Hepatocyte (in vitro differentiated cells): Measurements from ENCODE around the gene PRSS27. TPM values are rescaled to one million over a fixed set of nuclear protein-coding genes. Genes with fewer than 3 reads are reported as not detected.
"Not testable (repeated sequence)": the region's sequence is repeated elsewhere in the genome, so short reads cannot be mapped to it uniquely, and the experiment has no call there.

Source experiments
- DNase-seq: peaks from one replicate; pipeline ENCODE4 v3.0.0-alpha.2; 2016; ENCODE audit warnings: low spot score
- H2AFZ ChIP-seq: fragments of 200-600 bp; sonication (generic); 2 replicates; pipeline ENCODE4 v1.6.0; 2016; ENCODE audit warnings: antibody characterized with exemption, mild to moderate bottlenecking
- H3K27ac ChIP-seq: fragments of 200-600 bp; sonication (generic); 2 replicates; pipeline ENCODE4 v1.5.1; 2016; ENCODE audit warnings: mild to moderate bottlenecking
- H3K27me3 ChIP-seq: fragments of 200-600 bp; sonication (generic); 2 replicates; pipeline ENCODE4 v1.6.1; 2016
- H3K36me3 ChIP-seq: fragments of 200-600 bp; sonication (generic); replicated peaks from 2 replicates; pipeline ENCODE4 v1.5.1; 2016; ENCODE audit warnings: low read depth; ENCODE audit not compliant: insufficient read depth
- H3K4me1 ChIP-seq: fragments of 200-600 bp; sonication (generic); 2 replicates; pipeline ENCODE4 v1.5.1; 2016; ENCODE audit warnings: mild to moderate bottlenecking, moderate library complexity; ENCODE audit not compliant: insufficient read depth
- H3K4me2 ChIP-seq: fragments of 200-600 bp; sonication (generic); 2 replicates; pipeline ENCODE4 v1.6.0; 2016
- H3K4me3 ChIP-seq: fragments of 200-600 bp; sonication (generic); 2 replicates; pipeline ENCODE4 v1.5.1; 2016; ENCODE audit warnings: mild to moderate bottlenecking
- H3K79me2 ChIP-seq: fragments of 200-600 bp; sonication (generic); 2 replicates; pipeline ENCODE4 v1.6.0; 2017; ENCODE audit warnings: mild to moderate bottlenecking
- H3K9me2 ChIP-seq: fragments of 200-600 bp; sonication (generic); replicated peaks from 2 replicates; pipeline ENCODE4 v1.6.0; 2017; ENCODE audit warnings: mild to moderate bottlenecking; ENCODE audit not compliant: insufficient read depth
- H3K9me3 ChIP-seq: fragments of 200-600 bp; sonication (generic); 2 replicates; pipeline ENCODE4 v1.5.1; 2016; ENCODE audit warnings: low read depth, mild to moderate bottlenecking
- H4K20me1 ChIP-seq: fragments of 200-600 bp; sonication (generic); 2 replicates; pipeline ENCODE4 v1.6.0; 2016; ENCODE audit warnings: mild to moderate bottlenecking; ENCODE audit not compliant: insufficient read depth, poor library complexity, severe bottlenecking
- CTCF ChIP-seq: fragments of 200-600 bp; sonication (generic); IDR thresholded peaks from 2 replicates; pipeline ENCODE4 v1.5.1; 2016; ENCODE audit warnings: antibody characterized with exemption, mild to moderate bottlenecking; ENCODE audit not compliant: poor library complexity
- EZH2 ChIP-seq: fragments of 200-600 bp; sonication (generic); IDR thresholded peaks from 2 replicates; pipeline ENCODE4 v1.6.1; 2016; ENCODE audit warnings: antibody characterized with exemption, mild to moderate bottlenecking, borderline replicate concordance
- EZH2phosphoT487 ChIP-seq: fragments of 200-600 bp; sonication (generic); IDR thresholded peaks from one replicate; pipeline ENCODE4 v1.6.1; 2018; ENCODE audit warnings: antibody characterized with exemption, mild to moderate bottlenecking, low read depth, moderate library complexity; ENCODE audit not compliant: unreplicated experiment, severe bottlenecking
- WGBS: methylation state at CpG from one replicate; pipeline ENCODE4 v1.1.6; 2016; ENCODE audit warnings: low lambda C conversion rate; ENCODE audit errors: missing lambda C conversion rate; 5-methylcytosine and 5-hydroxymethylcytosine counted together
- polyA plus RNA-seq: library from polyadenylated mRNA; unstranded; fragments of >200 nt; fragmentation: Nextera tagmentation; extraction: Ambion mirVana; gene quantifications from 2 replicates; pipeline ENCODE4 v1.2.1, GENCODE V29; 2016
- total RNA-seq: library from RNA; depleted of rRNA; stranded (reverse); fragments of >200 nt; gene quantifications from 2 replicates; pipeline ENCODE4 v1.2.3, GENCODE V29; 2014

The PRSS27 gene
- total and polyA plus RNA-seq, 2 experiments from 2014 or later = 1.4 TPM

- not testable (repeated sequence) for H3K9me2 ChIP-seq, H3K4me3 ChIP-seq, H3K27ac ChIP-seq, H3K36me3 ChIP-seq, H3K4me1 ChIP-seq, H3K27me3 ChIP-seq, H3K9me3 ChIP-seq, H2AFZ ChIP-seq, H4K20me1 ChIP-seq
- Histone ChIP-seq H3K79me2 (peaks cover 19% of the 10 kb centered on the region), H3K4me2 (peak overlapping the region; percentile 65)
- peak; percentile 62 for TF ChIP-seq CTCF
- peak; percentile 75 for DNase-seq
- 15% methylated on average over 15 of the region's 15 CpGs for WGBS
These were observed 50.0 kb downstream of the PRSS27 start for GRCh38 chr16:2670017-2670416.

GRCh38 chr16:2669587-2669986 lies 50.4 kb downstream of the PRSS27 start:
- not testable (repeated sequence) for H3K4me3 ChIP-seq, DNase-seq, H3K36me3 ChIP-seq, H4K20me1 ChIP-seq, H2AFZ ChIP-seq, H3K4me1 ChIP-seq, H3K27ac ChIP-seq, H3K9me2 ChIP-seq, H3K27me3 ChIP-seq, H3K9me3 ChIP-seq
- Histone ChIP-seq H3K4me2 (peak overlapping the region; percentile 65), H3K79me2 (peaks cover 19% of the 10 kb centered on the region)
- WGBS = 86% methylated on average over 10 of the region's 10 CpGs

GRCh38 chr16:2666671-2667070 lies 53.4 kb downstream of the PRSS27 start:
- H3K4me1 ChIP-seq, H4K20me1 ChIP-seq, H3K9me3 ChIP-seq, H3K9me2 ChIP-seq, H3K36me3 ChIP-seq, H2AFZ ChIP-seq, DNase-seq, H3K4me3 ChIP-seq, H3K27ac ChIP-seq, H3K4me2 ChIP-seq, H3K27me3 ChIP-seq: not testable (repeated sequence)
- H3K79me2 ChIP-seq = peaks cover 10% of the 10 kb centered on the region
- 91% methylated on average over 7 of the region's 7 CpGs for WGBS

DNA sequence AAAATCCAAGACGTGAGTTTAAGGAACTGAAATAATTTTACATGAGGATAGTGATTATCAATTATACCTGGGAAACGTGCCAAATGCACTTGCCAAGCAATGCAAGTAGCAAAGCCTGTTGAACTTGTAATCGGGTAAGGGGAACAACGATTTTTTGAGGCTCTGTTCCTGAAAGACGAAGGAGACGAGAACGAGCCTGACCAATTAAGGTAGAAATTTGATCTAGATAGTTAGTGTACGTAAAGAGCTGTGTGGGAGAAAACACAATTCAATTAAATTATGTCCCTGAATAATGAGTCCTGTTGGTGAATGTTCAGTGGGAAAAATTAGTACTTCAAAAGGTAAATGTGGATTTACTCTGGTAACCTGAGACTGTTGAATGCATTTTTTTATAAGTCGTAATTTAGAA lies 55.4 kb downstream of the PRSS27 start:
- Histone ChIP-seq H3K4me2 (no peak overlapping the region), H3K27ac (no peak overlapping the region), H3K9me3 (no peaks in the 10 kb centered on the region), H3K79me2 (no peaks in the 10 kb centered on the region), H3K36me3 (no peaks in the 10 kb centered on the region), H3K4me3 (no peak overlapping the region), H3K4me1 (peaks cover 5% of the 10 kb centered on the region), H3K9me2 (no peaks in the 10 kb centered on the region), H2AFZ (no peak overlapping the region), H3K27me3 (no peaks in the 10 kb centered on the region), H4K20me1 (no peaks in the 10 kb centered on the region)
- WGBS = 58% methylated on average over 9 of the region's 9 CpGs
- no peak for DNase-seq
- no peak for TF ChIP-seq EZH2phosphoT487
- no peak for TF ChIP-seq CTCF
- TF ChIP-seq EZH2 = no peak
